RPMI7951 (cell line): ENCODE measurements around the gene KRTAP10-11. TPM values are rescaled to one million over a fixed set of nuclear protein-coding genes. Genes with fewer than 3 reads are reported as not detected.
"Not testable (repeated sequence)": the region's sequence is repeated elsewhere in the genome, so short reads cannot be mapped to it uniquely, and the experiment has no call there.

Experiments
- DNase-seq: peaks from one replicate; pipeline ENCODE4 v3.0.0-alpha.2; 2012; ENCODE audit warnings: low read depth
- total RNA-seq: library from RNA; depleted of rRNA; stranded (reverse); fragments of >200 nt; shearing (Covaris generic); gene quantifications from 2 replicates; pipeline ENCODE4 v1.2.3, GENCODE V29; 2014

KRTAP10-11 gene
- total RNA-seq, 1 experiment from 2014 or later, result not detected

DNA sequence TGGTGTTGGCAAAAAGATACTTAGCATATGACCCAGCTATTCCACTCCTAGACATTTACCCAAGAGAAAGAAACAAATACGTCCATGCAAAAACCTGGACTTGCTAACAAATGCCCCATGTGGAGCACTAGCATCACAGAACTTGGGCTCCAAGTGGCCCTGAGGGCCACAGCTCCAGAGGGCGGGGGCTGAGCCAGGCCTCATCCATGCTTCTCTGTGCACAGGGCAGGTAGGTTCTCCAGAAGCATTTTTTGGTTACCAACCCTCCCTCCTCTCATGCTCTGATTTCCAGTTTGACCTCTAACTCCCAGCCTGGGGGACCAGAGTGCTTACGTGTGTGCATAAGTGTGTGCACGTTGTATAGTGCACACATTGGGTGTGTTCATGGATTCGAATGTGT lies 18.5 kb downstream of the KRTAP10-11 start:
- DNase-seq, result no peak

DNA sequence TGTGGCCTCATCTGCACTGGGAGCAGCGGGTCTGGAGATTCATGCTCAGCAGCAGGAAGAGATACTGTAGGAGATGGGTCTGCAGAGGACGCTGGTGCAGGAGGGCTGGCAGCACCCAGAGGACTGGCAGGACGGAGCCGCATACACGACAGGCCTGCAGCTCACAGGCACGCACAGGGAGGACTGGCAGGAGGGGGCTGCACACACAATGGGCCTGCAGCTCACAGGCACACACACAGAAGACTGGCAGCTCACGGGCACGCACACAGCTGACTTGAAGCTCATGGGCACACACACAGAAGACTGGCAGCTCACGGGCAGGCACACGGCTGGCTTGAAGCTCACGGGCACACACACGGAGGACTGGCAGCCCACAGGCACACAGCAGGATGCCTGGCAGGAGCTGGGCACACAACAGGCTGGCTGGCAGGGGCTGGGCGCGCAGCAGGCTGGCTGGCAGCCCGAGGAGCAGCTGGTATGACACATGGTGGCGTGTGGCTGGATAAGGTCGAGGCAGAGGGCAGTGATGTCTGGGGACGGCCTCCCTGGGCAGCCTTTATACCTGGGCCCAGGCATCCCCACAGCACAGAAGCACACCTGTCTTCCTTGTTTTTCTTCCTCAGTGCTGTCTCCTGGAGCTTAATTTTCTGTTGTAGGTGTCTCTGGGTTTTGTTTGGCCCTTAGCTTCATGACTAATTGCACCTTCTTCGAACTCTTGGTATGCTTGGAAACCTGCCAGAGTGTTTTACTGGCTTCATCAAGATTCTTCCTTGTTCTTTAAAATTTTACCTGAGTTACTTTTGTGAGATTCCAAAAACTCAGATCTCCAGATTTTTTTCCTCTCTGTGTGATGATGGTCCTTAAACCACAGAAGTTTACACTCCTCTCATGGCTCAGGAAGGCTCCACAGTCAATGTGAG lies 20.4 kb downstream of the KRTAP10-11 start, which contains the start of gene KRTAP12-2:
Gene KRTAP12-2 (minus strand): TSS at position 527 of the 920 bp plus-strand sequence. CDS start 41 bp downstream, at position 486.
- DNase-seq, result no peak

DNA sequence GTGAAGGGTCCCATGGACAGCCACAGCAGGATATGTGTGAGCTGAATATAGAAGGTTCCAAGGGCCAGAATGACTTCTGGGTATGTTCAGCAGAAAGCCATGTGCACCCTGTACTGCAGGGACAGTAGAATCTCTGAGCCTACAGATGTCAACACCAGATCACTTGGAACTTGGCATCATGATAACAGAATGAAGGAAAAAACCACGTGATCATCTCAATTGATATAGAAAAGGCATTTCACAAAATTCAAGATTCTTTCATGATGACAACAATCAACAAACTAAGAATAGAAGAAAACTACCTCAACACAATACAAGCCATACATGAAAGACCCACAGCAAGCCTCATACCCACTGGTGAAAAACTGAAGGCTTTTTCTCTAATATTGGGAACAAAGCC lies 21.4 kb downstream of the KRTAP10-11 start:
- DNase-seq, result no peak

DNA sequence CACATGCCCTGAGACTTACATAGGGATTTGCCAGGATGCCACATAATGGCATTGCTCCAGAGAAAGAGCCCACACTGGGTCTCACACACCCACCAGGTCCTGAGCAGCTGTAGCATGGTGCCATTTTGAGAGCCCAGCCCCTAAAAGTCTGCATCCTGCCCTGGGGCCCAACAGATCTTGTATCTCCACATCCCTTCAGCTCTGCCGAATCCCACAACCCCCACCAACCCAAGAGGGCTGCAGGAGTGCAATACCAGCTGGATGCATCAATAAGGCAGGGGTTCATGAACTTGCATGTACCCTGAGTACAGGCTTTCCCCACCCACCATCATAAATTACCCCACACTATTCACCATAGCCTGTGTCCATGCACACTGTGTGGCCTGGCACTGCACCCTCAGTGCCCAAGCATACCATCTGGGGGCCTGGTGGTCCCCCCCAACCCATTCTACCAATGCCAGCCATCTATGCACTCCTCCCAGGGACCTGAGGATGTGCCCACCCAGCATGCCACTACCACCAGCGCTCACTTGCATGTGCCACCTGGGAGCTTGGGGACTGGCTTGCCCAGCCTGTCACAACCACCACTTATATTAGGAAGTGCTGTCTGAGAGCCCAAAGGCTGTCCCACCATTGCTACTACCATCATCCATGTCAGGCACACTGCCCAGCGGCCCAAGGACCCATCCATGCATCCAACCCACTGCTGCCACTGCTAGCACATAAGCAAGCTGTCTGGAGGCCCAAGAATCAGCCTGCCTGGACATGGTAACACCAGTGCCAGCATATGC lies 24.6 kb downstream of the KRTAP10-11 start:
- no peak for DNase-seq

DNA sequence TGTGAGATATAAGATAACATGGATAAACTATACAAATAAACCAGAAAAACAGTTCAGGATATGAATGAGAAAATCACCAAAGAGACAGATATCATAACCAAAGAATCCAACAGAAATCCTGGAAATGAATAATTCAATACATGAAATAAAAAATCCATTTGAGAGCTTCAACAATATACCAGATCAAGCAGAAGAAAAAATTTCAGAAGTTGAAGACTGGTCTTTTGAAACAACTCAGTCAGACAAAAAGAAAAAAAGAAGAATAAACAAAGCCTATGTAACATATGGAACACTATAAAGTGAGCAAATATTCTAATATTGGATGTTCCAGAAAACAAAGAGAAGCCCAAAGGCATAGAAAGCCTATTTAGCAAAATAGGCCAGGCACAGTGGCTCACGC lies 25.7 kb downstream of the KRTAP10-11 start:
- no peak for DNase-seq

DNA sequence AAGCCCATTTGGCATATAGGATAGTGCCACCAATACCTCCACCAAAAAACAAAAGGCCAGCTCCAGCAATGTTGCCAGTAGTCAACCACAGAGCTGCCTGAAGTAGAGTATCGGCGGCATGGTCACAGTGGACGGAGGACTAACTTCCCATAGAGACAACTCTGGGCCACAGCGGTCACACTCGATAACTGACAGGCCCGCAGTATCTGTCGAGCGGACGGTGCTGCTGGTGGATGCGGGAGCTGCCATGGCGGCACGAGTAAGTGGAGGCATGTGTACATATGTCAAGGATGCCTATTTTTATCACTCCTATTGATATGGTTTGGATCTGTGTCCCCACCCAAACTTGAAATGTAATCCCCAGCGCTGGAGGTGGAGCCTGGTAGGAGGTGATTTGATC lies 31.7 kb downstream of the KRTAP10-11 start:
- DNase-seq, result no peak

DNA sequence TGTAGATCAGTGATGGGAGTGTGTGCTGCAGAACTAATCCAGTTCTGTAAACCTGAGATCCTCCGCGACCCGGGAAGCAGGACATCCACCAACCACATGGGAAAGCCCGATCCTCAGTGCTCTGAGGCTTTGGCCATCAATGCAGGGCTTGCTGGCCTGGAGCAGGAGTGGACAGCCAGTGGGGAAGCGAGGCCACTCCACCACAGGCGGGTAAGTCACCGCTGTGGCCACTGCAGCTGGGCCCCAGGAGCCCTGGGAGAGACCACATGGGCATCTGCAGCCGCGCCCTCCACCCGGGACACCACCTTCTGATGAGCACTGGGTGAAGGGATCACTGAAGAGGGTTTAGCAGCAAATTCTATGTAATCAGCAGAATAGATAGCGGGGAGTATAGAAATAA lies 34.9 kb downstream of the KRTAP10-11 start:
- DNase-seq, result no peak

DNA sequence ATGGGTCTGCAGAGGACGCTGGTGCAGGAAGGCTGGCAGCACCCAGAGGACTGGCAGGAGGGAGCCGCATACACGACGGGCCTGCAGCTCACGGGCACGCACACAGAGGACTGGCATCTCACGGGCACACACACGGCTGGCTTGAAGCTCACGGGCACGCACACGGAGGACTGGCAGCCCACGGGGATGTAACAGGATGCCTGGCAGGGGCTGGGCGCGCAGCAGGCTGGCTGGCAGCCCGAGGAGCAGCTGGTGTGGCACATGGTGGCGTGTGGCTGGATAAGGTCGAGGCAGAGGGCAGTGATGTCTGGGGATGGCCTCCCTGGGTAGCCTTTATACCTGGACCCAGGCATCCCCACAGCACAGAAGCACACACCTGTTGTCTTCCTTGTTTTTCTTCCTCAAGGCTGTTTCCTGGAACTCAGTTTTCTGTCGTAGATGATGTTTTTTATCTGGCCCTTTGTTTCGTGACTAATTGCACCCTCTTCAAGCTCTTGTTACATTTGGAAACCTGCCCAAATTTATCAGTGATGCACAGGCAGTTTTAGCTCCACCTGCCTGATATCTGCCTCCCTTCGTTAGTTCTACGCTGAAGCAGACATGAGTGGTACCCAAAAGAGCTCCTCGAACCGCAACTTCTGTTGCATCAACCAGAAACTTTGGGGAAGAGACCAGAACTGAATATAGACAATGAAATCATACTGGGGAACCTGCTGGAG lies 35.8 kb downstream of the KRTAP10-11 start, which contains the start of gene KRTAP12-1:
Gene KRTAP12-1 (minus strand): TSS at position 303 of the 719 bp plus-strand sequence. CDS start 40 bp downstream, at position 263.
- DNase-seq, result no peak

DNA sequence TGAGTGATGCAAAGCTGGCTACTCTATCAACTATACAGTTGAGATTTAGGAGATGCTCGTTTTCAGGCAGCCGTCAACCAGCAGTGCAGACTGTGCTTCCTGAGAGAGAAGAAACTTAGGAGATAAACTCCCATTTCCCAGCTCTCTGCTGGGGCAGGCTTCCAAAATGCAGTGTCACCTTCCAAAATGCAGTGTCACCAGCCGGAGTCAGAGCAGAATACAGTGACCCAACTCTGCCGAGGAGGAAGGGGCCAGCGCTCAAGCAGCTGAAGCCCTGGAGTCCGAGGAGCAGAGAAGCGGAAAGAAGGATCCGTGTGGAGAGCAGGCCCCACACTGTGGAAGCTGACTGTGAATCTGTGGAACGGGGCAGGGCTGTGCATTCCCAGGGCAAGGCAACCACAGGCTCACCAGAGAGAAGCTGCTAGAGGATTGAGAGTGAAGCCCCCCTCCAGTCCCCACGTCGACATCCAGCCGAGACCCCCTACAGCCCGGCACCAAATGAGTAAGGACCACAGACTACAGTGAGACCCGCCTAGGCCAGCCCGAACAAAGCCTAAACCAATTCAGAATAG lies 36.5 kb downstream of the KRTAP10-11 start:
- DNase-seq, result no peak

DNA sequence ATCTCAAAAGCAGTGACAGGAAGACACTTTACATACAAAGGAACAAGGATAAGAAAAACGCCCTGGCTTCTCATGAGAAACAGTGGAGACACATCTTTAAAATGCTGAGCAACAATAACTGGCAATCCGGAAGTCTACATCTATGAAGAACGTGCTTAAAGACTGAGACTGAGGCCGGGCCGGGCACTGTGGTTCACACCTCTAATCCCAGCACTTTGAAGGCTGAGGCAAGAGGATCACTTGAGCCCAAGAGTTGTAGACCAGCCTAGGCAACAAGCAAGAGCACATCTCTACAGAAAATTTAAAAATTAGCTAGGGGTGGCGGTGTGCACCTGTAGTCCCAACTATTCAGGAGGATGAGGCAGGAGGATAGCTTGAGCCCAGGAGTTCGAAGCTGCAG lies 37.9 kb downstream of the KRTAP10-11 start:
- no peak for DNase-seq

DNA sequence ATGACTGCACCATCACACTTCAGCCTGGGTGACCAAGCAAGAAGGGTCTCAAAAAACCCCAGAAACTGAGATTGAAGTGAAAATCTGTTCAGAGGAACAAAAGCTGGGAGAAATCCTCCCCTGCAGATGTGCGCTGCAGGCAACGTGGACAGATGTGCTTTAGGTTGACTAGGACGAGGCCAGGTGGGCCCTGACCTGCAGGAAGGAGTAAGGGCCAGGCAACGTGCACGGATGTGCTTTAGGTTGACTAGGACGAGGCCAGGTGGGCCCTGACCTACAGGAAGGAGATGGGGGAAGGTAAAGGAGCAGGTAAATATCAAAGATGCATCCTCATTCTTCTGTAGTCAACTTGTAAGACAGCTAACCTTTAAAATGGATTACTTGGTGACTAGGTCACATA lies 38.3 kb downstream of the KRTAP10-11 start:
- no peak for DNase-seq

DNA sequence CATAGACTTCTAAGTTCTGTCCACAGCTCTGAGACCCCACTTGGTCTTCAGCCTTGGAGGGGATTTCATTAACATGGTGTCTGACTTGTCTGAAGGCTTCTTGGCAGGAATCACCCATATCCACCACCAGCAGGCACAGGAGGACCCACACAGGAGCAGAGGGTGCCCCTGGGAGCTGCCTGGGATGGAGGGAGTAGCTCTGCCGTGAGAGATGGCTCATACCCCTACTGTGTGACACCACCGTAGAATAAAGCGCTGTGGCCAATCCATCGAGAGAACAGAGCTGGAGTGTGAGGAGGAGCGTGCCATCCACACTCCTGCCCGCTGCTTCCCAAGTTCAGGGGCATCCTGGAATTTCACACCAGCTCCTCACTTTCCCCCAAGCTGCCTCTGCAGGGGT lies 38.8 kb downstream of the KRTAP10-11 start:
- not testable (repeated sequence) for DNase-seq

DNA sequence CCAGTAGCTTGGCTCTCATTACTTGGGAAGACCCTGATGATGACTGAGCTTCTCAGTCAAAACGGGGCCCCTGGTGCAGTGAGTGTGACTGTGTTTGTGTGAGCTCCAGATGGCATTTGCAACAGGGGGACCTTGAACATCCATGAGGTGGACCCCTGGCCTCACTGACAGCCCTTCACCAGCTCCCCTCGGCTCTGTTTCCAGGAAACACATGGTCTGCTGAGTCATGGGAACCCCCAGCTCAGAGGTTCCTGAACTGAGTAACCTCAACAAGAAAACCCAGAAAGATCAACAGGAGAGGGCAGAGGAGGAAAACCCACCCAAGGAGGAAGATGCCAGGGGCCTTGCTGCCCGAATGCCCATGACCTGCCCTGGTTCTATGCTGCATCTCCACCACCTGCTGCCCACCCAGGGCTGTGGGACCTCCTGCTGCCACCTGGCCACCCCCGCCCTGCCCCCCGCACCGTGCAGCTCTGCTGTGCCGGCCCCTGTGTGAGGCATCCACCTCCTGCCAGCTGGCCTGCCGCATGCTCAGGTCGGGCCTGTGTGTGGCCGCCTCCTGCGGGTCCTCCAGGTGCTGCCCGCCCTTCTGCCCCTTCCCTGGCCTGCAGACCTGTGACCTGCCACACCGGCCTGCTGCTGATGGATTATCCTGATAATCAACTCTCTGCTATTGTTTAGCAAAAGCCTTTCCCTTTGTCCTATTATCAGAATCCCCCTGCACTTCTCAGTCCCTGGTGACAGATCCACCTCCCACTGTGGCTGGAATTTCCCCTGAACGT lies 40.0 kb downstream of the KRTAP10-11 start:
- DNase-seq, result no peak

DNA sequence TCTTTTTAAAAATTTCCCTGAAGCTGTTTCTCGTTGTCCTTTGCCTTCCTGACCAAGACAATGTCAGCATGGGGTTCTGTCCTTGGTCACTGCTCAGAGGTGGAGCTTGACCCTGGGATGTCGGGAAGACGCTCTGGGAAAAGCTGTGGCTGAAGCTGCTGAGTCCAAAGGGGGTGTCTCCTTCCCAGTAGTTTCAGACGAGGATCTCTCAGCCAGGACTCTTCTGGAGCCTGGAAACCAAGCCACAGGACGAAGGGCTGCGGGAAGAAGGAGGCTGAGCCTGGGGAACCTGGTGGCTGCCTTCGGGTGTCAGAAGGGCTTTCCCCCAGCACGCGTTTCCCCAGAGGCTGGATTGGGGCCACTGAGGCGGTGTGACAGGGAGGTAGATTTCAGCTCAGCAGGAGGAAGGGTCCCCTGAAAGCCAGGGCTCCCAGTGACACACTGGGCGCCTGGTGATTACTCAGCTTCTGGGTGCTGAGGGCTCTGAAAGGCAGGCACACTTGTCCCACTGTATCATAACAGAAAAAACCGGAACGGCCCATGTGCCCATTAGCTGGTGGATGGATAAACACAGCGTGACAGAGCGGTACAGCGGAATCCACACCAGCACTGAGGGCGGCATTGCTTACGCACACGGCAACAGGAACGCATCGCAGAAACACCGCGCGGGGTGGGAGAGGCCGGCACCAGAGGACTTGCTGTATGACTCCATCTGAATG lies 40.8 kb downstream of the KRTAP10-11 start:
- DNase-seq, result no peak

DNA sequence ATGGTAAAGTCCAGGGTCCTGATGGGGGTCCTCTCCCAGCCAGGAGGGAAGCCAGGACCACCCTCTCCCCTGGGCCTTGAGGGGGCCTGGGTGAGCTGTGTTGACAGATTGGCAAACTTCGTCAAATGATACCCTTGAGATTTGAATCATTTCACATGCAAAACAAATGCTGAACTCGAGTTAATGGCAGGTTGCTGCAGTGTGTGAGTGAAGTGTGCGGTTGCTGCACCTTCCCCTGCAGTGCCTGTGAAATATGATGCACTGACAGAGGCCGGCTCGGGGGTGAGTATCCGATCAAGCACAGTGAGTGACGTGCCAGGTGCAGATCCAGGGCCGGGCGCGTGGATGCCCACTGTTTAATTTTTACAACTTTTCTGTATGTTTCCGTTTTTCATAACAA lies 41.5 kb downstream of the KRTAP10-11 start:
- DNase-seq, result no peak

DNA sequence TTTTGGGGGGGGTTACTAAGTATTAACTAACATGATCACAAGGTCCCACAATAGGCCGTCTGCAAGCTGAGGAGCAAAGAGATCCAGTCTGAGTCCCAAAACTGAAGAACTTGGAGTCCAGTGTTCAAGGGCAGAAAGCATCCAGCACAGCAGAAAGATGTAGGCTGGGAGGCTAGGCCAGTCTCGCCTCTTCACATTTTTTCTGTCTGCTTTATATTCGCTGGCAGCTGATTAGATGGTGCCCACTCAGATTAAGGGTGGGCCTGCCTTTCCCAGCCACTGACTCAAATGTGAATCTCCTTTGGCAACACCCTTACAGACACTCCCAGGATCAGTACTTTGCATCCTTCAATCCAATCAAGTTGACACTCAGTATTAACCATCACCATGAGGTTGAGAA lies 43.5 kb downstream of the KRTAP10-11 start:
- not testable (repeated sequence) for DNase-seq

DNA sequence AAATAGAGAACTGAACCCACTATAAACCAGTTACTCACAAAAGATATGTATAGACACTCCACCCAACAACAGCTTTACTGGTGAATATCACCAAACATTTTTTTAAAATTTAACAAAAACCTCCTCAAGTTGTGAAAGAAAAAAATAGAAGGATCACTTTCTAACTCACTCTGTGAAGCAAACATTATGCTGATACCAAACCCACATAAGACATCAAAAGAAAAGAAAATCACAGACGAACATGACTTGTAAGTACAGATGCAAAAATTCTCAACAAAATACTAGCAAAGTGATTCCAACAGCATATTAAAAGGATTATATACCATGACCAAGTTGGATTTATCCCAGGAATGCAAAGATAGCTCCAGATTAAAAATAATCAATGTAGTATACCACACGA lies 45.5 kb downstream of the KRTAP10-11 start:
- no peak for DNase-seq

DNA sequence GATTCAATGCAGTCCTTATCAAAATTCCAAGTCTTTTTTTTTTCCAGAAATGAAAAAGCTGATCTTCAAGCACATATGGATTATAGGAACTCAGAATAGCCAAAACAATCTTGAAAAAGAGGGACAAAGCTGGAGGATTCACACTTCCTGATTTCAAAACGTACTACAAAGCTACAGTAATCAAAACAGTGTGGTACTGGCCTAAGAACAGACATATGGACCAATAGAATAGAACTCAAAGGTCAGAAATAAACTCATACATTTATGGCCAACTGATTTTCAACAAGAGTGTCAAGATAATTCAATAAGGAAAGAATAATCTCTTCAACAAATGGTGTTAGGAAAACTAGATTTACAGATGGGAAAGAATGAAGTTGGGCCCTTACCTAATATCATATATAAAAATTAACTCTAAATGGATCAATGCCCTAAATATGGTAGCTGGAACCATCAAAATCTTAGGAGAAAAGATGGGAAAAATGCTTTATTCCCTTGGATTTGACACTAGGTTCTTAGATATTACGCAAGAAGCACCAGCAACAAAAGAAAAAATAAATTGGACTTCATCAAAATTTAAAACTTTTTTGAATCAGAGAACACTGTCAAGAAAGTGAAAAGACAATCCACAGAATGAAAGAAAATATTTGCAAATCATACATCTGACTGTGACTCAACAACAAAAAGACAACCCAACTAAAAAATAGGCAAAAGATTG lies 46.7 kb downstream of the KRTAP10-11 start:
- no peak for DNase-seq

DNA sequence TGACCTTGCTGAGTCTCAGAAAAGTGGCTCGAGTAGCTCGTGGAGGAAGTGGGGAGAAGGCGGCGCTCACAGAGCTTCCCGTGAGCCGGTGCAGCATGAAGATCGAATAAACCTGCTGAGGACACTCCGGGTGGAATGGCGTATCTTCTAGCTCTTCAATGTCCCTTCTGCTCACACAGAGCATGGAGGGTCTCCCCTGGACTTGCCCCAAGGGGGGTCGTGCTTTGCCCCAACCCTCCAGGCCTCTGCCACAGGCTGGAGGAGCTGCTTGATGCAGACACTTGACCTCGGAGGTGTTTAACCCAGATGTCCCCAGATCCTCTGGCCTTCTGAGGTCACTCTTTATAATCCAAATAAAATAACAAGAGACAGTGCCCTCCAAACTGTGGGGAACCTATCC lies 48.6 kb downstream of the KRTAP10-11 start:
- DNase-seq, result no peak
